ENCODE results near the gene EPHA5. TPM values are rescaled to one million over a fixed set of nuclear protein-coding genes. Genes with fewer than 3 reads are reported as not detected.

The EPHA5 gene
- polyA plus RNA-seq, 3 donors = not detected

GRCh38 chr4:65617416-65617815 lies 52.9 kb downstream of the EPHA5 start:
- H3K27me3 Mint-ChIP-seq (ENCODE audit: low read depth in 3 of 3) = no peaks in the 10 kb centered on the region
- no peak overlapping the region for H3K27ac Mint-ChIP-seq
- H3K4me2 ChIP-seq (replicated peaks; ENCODE audit: extremely low read depth, low read length, poor library complexity, severe bottlenecking) = no peak overlapping the region
- no peak overlapping the region for H3K9ac ChIP-seq (ENCODE audit: insufficient read depth, low read length, poor library complexity, severe bottlenecking)
- H3K36me3 Mint-ChIP-seq = no peaks in the 10 kb centered on the region
- intact Hi-C loops (cut with micrococcal nuclease) = no loop called here
- no peak overlapping the region for H2AFZ ChIP-seq (ENCODE audit: insufficient read depth, low read depth, low read length, poor library complexity, severe bottlenecking)
- no CpG with 5 or more reads among the region's 1 CpG for WGBS (ENCODE audit: insufficient coverage)
- no peaks in the 10 kb centered on the region for H3K4me1 ChIP-seq (ENCODE audit: control insufficient read depth in 1 of 2, insufficient read depth in 2 of 2, low read length in 2 of 2)
- no peak overlapping the region for H3K4me3 Mint-ChIP-seq
- H3K36me3 ChIP-seq (replicated peaks in 1 of 2; ENCODE audit: control insufficient read depth in 1 of 2, insufficient read depth in 2 of 2, low read length in 2 of 2) = no peaks in the 10 kb centered on the region
- no peaks in the 10 kb centered on the region for H4K20me1 ChIP-seq (ENCODE audit: insufficient read depth, low read length)
- H3K27me3 ChIP-seq (ENCODE audit: control insufficient read depth in 2 of 2, insufficient read depth in 2 of 2, low read length in 2 of 2) = no peaks in the 10 kb centered on the region
- no peak overlapping the region for H3K4me3 ChIP-seq (replicated peaks in 1 of 3; ENCODE audit: low read depth in 2 of 3, low read length in 3 of 3)
- H3K79me2 ChIP-seq (ENCODE audit: insufficient read depth, low read length) = no peaks in the 10 kb centered on the region
- no peaks in the 10 kb centered on the region for H3K4me1 Mint-ChIP-seq
- TF ChIP-seq CTCF (IDR thresholded peaks at IDR 0.05) = no peak
- H3K9me3 ChIP-seq (replicated peaks in 1 of 2; ENCODE audit: control insufficient read depth in 1 of 2, insufficient read depth in 1 of 2, low read length in 2 of 2) = no peaks in the 10 kb centered on the region
- H3K27ac ChIP-seq (ENCODE audit: low read depth in 1 of 2, low read length in 2 of 2) = no peak overlapping the region
- DNase-seq = no peak
- H3K9me3 Mint-ChIP-seq = no peaks in the 10 kb centered on the region

- intact Hi-C loops (cut with micrococcal nuclease) = no loop called here
- no CpG with 5 or more reads among the region's 1 CpG for WGBS (ENCODE audit: insufficient coverage)
- H3K4me2 ChIP-seq (replicated peaks; ENCODE audit: extremely low read depth, low read length, poor library complexity, severe bottlenecking) = no peak overlapping the region
Observed at GRCh38 chr4:65604515-65604914, 65.8 kb downstream of the EPHA5 start.

More at GRCh38 chr4:65604515-65604914, 65.8 kb downstream of the EPHA5 start:
- Histone ChIP-seq H4K20me1 (ENCODE audit: insufficient read depth, low read length) (no peaks in the 10 kb centered on the region), H3K4me3 (replicated peaks in 1 of 3; ENCODE audit: low read depth in 2 of 3, low read length in 3 of 3) (no peak overlapping the region), H2AFZ (ENCODE audit: insufficient read depth, low read depth, low read length, poor library complexity, severe bottlenecking) (no peak overlapping the region), H3K9me3 (replicated peaks in 1 of 2; ENCODE audit: control insufficient read depth in 1 of 2, insufficient read depth in 1 of 2, low read length in 2 of 2) (no peaks in the 10 kb centered on the region), H3K27ac (ENCODE audit: low read depth in 1 of 2, low read length in 2 of 2) (no peak overlapping the region), H3K4me1 (ENCODE audit: control insufficient read depth in 1 of 2, insufficient read depth in 2 of 2, low read length in 2 of 2) (no peaks in the 10 kb centered on the region), H3K27me3 (ENCODE audit: control insufficient read depth in 2 of 2, insufficient read depth in 2 of 2, low read length in 2 of 2) (no peaks in the 10 kb centered on the region), H3K79me2 (ENCODE audit: insufficient read depth, low read length) (no peaks in the 10 kb centered on the region), H3K9ac (ENCODE audit: insufficient read depth, low read length, poor library complexity, severe bottlenecking) (no peak overlapping the region), H3K36me3 (replicated peaks in 1 of 2; ENCODE audit: control insufficient read depth in 1 of 2, insufficient read depth in 2 of 2, low read length in 2 of 2) (no peaks in the 10 kb centered on the region)
- Mint-ChIP-seq H3K4me1 (no peaks in the 10 kb centered on the region), H3K4me3 (no peak overlapping the region), H3K9me3 (no peaks in the 10 kb centered on the region), H3K27ac (no peak overlapping the region), H3K36me3 (no peaks in the 10 kb centered on the region), H3K27me3 (ENCODE audit: low read depth in 3 of 3) (no peaks in the 10 kb centered on the region)
- DNase-seq = no peak
- no peak for TF ChIP-seq CTCF (IDR thresholded peaks at IDR 0.05)
